Astrocyte of the cerebellum (primary cell): ENCODE data around the gene ANO6.
A peak's percentile ranks its signal among the peaks of the same experiment; 100 is the strongest.

Source experiments
- DNase-seq: peaks from one replicate; pipeline ENCODE4 v3.0.0-alpha.2; 2011; ENCODE audit warnings: low read depth
- H3K4me3 ChIP-seq: 2 replicates; pipeline ENCODE4 v1.5.1; 2011; ENCODE audit warnings: mild to moderate bottlenecking, low read depth, low read length, moderate library complexity
- in situ Hi-C: cut with HindIII; loops from 2 replicates; pipeline ENCODE4 v1.10.0; 2017; ENCODE audit warnings: low sequenced_read_pairs
- TF ChIP-seq, protein P1 (sequence below): IDR thresholded peaks from 2 replicates; pipeline ENCODE4 v1.5.1; 2012; ENCODE audit warnings: low read length, low read depth, moderate library complexity, mild to moderate bottlenecking; ENCODE audit errors: missing control alignments

Gene ANO6

DNA sequence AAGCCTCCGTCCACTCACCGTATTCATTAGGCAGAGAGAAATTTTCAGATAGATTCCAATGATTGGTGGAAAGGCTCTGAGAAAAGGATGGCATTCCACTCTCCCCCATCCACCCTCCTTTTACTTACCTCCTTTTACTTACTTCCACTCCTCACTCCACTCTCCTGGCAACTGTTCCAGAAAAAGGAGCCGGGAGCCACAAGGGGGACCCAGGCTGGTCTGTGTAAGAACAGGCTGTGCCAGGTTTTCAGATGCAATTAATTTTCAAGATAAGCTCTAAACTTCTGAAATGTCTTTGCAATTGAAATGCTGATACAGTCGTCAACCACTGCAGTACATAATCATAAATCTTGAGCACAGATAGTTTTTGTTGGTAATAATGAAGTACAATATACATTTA is 248.8 kb downstream of the ANO6 start:
- in situ Hi-C loops = no loop called here
- TF ChIP-seq, protein P1, sequence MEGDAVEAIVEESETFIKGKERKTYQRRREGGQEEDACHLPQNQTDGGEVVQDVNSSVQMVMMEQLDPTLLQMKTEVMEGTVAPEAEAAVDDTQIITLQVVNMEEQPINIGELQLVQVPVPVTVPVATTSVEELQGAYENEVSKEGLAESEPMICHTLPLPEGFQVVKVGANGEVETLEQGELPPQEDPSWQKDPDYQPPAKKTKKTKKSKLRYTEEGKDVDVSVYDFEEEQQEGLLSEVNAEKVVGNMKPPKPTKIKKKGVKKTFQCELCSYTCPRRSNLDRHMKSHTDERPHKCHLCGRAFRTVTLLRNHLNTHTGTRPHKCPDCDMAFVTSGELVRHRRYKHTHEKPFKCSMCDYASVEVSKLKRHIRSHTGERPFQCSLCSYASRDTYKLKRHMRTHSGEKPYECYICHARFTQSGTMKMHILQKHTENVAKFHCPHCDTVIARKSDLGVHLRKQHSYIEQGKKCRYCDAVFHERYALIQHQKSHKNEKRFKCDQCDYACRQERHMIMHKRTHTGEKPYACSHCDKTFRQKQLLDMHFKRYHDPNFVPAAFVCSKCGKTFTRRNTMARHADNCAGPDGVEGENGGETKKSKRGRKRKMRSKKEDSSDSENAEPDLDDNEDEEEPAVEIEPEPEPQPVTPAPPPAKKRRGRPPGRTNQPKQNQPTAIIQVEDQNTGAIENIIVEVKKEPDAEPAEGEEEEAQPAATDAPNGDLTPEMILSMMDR = peak; percentile 18
- H3K4me3 ChIP-seq = no peak overlapping the region
- DNase-seq = no peak

DNA sequence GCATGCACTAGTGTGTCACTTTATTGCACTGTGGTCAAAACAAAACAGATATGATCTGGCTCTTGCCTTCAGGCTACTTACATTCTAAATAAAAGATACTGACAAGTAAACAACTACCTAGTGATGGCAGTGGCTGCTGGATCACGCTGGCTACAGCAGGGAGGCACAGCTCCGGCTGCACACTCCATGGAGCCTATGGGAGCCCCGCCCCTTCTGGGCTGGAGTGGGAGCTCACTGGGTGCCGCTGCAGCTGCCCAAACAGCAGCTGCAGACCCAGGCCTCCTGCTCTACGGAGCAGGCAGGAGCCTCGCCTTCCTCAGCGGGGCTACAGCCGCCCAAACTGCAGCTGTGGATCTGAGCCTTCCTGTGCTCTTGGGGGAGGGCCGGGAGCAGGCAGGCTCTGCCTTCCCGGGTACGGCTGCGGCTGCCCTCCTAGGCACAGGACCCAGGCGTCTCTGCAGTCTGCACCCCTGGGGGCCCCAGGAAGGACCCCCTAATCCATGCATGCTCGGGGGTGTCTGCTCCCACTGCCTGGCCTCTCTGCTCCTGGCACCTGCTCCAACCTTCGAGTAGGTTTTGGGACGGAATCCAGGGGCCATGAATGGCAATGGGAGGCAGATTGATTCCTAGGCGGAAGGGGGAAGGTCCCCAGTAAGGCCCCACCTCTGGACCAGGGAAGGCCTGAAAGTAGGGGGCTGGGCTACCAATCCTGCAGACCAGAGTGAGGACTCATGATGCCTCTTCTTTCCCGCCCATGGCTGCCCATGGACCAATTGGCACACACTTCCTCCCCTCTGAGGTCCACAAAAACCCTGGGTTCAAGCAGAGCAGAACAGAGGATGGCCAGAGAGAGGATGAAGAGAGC is 253.1 kb downstream of the ANO6 start:
- TF ChIP-seq, protein P1 = no peak
- in situ Hi-C loops = no loop called here
- H3K4me3 ChIP-seq = no peak overlapping the region
- DNase-seq = no peak

DNA sequence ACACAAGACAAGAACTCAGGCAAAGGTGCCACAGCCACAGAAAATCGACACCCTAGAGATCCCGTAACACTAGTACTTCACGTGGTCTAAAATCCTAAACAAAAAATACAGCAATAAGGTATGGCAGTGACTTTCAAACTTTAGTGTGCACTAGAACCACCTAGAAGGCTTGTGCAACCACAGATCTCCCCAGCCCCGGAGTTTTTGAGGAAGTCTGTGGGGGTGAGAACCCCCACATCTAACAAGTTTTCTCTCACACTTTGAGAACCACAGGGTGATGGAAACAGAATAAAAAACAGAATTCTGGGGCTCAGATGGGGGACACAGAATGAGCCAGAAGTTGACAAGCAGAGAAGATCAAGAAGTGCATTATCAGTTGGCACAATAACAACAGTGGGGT is 254.0 kb downstream of the ANO6 start:
- TF ChIP-seq, protein P1 = no peak
- no peak overlapping the region for H3K4me3 ChIP-seq
- no peak for DNase-seq
- in situ Hi-C loops = no loop called here

DNA sequence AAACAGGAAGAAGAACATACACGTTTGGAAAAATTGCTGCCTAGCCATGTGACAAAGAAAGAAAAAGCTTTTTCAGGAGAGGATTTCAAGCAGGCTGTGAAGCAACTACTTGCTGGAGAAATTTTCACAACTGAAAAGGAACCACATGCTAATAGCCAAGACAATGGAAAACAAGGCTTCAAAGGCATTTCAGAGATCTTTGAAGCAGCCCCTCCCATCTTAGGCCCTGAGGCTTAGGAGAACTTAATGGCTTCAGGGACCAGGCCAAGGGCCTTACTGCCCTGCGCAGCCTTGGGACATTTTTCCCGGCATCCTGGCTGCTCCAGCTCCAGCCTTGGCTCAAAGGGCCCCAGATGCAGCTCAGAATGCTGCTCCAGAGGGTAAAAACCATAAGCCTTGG is 257.7 kb downstream of the ANO6 start:
- TF ChIP-seq, protein P1 = no peak
- H3K4me3 ChIP-seq = no peak overlapping the region
- in situ Hi-C loops = no loop called here
- DNase-seq = no peak

DNA sequence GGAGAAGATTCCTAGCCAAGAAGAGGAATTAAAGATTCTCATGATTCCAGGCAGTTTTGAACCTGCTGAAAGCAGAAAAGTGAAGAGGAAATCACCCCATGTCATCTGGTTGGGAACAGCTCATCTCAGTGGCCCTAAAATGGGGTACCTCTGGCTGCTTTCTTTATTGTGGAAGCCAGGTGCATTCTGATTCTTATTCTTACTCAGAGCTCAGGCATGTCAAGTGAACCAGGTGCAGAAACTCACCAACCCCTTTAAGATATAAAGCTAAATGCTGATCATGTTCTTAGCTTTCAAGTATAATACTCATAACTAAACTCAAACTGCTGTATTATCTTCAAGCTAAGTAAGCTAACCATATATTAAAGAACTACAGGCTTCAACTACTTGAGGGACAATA is 259.7 kb downstream of the ANO6 start:
- TF ChIP-seq, protein P1 = no peak
- H3K4me3 ChIP-seq = no peak overlapping the region
- DNase-seq = no peak
- in situ Hi-C loops = no loop called here

DNA sequence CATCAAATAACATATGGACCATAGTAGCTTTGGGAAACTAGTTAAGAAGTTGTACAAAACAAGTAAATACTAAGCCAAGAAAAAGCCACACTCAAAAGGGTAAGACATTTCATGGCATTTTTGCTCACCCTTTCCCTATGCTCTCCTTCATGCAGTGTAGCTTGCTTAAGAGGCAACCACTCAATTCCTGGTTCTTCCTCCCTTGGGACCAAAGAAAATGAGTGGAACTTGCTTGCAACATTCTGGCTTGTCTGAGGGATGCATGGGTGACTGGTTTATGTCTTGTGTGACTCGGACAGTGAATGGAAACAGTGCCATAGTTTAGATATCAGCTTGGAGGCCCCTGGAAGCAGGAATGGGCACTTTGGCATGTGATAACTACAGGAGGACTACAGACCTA is 261.6 kb downstream of the ANO6 start:
- H3K4me3 ChIP-seq = no peak overlapping the region
- in situ Hi-C loops = no loop called here
- TF ChIP-seq, protein P1 = no peak
- DNase-seq = no peak
